GM21447 (cell line): ENCODE data around the gene LMF2.

Source experiments
- ATAC-seq: cut with Tn5 transposase; IDR thresholded peaks from one replicate; pipeline ENCODE4 v1.9.1; 2021; ENCODE audit not compliant: unreplicated experiment

LMF2 gene

DNA sequence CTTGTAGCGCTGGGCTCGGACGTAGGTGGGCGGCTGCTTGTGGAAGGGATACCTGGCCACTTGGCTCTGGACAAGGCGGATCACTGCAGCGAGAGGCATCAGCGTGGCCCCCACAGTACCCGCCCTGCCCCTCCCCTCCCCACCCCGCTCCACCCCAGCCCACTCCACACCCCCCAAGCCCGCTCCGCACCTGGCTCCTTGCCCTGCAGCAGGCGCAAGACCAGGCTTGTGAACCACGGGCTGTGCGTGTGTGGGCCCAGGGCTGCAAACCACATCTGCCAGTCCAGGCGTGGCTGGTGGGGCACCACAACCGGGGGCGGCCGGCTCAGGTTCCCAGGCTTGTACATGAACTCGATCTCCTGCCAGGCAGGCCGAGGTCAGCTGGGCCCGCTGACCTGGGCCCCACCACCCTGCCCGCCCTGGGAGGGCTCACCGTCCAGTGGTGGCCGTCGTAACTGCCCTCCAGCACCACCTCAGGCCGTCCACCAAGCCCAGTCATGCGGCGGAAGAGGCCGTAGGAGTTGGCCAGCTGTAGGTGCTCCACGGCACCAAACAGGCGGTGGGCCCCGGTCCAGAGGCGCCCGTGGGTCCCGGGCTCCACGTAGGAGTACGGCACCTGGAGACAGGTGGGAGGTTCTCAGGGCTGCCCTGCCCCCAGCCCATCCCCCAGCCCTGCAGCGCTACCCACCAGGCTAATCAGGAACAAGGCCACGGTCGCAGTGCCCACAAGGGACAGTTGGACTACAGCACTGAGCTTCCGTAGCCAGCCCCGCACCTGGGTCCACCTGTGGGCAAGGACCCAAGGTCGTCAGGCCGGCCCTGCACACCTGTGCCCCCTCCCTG lies 2.9 kb downstream of the LMF2 start:
- ATAC-seq, result no peak

- no peak for ATAC-seq
These were observed 3.9 kb downstream of the LMF2 start for GRCh38 chr22:50503475-50504145.

GRCh38 chr22:50502628-50503474 lies 4.7 kb downstream of the LMF2 start:
- no peak for ATAC-seq

GRCh38 chr22:50502096-50502495 lies 5.4 kb downstream of the LMF2 start:
- no peak for ATAC-seq

DNA sequence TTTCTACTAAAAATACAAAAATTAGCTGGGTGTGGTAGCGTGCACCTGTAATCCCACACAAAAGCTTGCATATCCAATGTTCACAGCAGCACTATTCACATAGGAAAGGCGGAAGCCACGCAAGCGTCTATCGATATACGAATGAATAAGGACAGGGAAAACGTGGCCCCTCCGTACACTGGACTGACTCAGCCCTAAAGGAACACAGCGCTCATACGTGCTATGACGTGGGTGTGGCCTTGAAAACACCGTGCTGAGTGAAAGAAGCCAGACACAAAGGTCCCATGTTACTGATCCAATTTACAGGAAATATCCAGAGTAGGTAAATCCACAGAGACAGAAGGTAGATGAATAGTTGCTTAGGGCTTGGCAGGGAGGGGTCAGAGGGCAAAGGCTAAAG lies 7.0 kb downstream of the LMF2 start:
- no peak for ATAC-seq

GRCh38 chr22:50498322-50498890 lies 9.1 kb downstream of the LMF2 start:
- no peak for ATAC-seq

GRCh38 chr22:50497093-50497492 lies 10.4 kb downstream of the LMF2 start:
- ATAC-seq, result no peak

DNA sequence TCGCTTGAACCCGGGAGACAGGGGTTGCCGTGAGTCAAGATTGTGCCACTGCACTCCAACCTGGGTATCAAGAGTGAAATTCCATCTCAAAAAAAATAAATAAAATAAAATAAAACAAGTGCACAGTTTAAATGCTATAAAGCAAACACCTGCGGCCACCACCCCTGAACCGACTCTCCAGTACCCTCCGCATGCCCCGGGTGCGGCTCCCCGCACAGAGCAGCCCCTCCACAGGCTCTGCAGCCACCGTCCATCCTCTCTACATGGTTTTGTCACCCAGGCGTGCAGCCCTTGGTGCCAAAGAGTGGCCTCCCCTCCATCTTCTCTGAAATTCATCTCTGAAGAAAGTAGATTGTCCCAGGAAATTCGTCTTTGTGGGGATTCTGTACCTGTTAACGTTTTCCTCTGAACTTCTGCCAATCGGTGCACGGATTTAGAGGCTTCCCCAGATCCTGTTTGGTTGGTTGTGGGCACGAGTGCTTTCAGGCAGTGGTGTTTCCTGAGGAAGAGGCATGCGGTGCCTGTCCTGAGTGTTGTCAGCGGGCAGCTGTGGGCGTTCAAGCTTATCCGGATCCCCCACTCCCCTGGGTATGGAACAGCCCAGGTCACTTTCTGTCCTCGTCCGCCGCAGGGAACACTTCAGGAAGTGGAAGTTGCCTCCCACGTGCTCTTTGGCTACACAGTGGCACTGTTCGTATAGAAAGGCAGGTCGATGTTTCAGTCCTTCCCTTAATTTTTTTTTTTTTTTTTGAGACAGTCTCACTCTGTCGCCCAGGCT lies 16.8 kb downstream of the LMF2 start:
- no peak for ATAC-seq

- no peak for ATAC-seq
These were observed 17.9 kb downstream of the LMF2 start for GRCh38 chr22:50489363-50490243.

GRCh38 chr22:50488886-50489285 lies 18.6 kb downstream of the LMF2 start:
- no peak for ATAC-seq

GRCh38 chr22:50488006-50488677 lies 19.4 kb downstream of the LMF2 start:
- ATAC-seq, result no peak

- no peak for ATAC-seq
These were observed 20.1 kb downstream of the LMF2 start for GRCh38 chr22:50487290-50488005.

GRCh38 chr22:50486561-50487289 lies 20.8 kb downstream of the LMF2 start, which contains the start of gene MIOX:
TSS of gene MIOX (plus strand) at chr22:50486859. CDS start at chr22:50486898, 39 bp downstream.
- no peak for ATAC-seq

DNA sequence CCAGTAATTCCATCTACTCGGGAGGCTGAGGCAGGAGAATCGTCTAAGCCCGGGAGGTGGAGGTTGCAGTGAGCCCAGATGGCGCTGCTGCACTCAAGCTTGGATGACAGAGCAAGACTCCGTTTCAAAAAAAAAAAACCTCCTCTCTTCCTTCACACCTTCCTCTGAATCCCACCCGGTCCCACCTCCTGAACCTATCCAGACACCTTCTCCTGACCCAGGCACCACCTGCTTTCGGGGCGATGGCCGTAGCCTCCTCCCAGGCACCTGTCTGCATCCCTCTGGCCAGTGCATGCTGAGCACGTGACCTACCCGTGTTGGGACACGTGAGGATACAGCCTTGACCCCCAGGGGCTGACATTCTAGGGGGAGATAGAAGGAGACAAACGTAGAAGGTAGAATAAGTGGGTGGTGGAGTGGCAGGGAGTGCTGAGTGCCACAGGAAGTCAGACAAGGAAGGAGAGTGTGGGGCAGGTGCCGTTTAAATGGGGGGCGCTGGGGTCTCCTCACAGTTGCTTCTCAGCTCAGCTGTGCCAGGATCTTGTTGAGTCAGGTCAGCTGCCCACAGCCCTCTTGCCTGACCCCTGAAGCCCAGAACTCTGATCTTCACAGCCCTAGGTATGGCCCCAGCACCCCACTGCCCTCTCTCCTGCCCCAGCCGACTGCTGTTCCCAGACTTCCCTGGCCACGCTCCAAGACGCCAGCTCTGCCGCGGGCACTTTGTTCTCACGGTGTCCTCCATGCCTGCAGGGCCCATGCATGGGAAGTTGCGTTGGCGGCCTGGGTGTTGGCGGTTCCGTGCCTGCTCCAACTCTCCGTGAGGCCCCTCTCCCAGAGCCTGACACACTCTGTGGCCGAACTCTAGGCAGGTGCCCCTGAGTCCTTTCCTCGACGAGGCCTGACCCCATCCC lies 22.0 kb downstream of the LMF2 start:
- no peak for ATAC-seq

DNA sequence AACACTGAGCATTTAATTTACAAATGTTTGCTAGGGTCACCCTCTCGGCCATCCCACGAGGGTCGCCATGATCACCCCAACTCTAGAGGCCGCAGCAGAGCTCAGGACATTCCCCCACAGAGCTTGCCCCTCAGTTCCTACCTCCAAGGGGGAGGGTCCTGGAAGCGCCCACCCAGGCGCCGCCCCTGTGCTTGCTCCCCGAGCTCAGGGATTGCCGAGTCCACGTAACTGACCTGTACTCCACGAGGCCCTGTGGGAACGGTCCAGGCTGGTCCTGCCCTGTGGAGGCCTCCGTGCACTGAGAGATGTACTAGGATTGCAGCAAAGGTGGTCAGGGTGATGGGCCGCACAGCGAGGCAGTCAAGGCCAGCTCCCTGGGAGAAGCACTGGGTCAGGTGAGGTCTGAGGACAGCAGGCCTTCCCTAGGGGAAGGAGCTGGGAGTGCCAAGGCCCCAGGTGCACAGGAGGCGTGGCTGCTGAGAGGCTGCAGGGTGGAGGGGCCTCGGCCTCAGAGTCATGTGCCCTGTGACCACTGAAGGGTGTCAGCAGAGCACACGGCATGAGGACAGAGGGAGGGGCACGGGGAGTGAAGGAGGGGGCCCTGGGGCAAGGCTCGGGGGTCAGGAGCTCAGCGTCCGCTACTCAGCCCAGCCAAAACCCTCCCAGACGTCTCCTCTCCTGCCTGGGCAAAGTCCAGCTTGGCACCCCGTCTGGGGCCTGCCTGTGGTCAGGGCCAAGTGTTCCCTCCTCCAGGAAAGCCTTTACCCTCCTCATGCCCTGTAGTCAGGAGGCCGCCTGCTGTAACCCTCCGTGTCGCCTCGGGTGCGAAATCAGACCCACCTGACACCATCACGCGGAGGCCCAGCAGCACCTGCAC lies 23.3 kb downstream of the LMF2 start:
- ATAC-seq, result no peak
